Skin epidermis (tissue), 12 donors: ENCODE results near the gene ARHGAP30.
"Not testable (repeated sequence)": the region's sequence is repeated elsewhere in the genome, so short reads cannot be mapped to it uniquely, and the experiment has no call there.

Source experiments
- H3K27ac ChIP-seq, 21 experiments: fragments of 200-600 bp; sonication (generic) in 11 of 21; one replicate each; pipeline ENCODE4 v1.5.0; 2020; ENCODE audit warnings: mild to moderate bottlenecking in 3 of 21, inconsistent platforms in 2 of 21, moderate library complexity in 2 of 21
- H3K4me3 ChIP-seq, 7 experiments: fragments of 200-600 bp; sonication (generic) in 2 of 7; one replicate each; pipeline ENCODE4 v1.5.0; 2020; ENCODE audit warnings: inconsistent platforms in 2 of 7, mild to moderate bottlenecking in 2 of 7, moderate library complexity in 1 of 7

Gene ARHGAP30

DNA sequence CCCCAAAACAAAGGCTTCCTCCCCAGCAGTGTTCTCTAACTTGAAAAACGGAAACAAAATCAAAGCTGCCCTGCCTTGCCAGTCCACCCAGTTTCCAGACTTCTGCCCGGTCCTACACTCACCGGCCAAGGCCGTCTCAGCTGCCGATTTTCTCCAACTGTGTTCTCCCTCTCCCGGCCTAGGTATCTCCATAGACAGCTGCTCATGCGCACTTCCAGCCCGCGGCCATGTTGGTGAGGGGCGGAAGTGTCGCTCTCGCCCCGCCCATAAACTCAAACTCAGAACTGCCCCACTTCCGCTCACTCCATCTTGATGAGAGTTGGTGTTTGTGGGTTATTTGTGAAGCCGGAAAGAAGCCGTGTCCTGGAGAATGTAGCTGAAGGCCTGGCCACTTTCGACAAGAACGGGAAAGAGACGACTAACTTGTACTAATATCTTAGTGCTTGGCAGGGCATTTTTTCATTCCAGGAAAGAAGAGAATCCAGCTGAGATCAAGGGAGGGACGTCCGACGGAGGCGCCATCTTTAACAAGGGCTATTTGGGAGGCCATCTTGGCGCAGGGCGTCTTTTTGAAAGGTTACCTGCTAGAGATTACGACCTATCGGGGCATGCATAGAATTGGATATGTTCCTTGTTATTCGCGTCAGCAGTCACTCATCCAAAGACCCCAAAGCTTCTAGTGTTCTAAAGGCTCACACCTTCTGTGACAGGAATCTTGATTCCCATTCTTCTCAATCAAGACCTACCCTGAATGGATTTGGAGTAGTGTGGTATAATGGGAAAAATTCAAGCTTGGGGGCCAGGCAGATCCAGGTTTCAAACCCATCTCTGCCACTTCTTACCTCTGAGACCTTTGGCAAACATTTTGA lies 23.7 kb downstream of the ARHGAP30 start, which contains the start of gene USF1:
TSS of gene USF1 (minus strand) at position 242 of the 869 bp plus-strand sequence. CDS start 2,702 bp downstream, outside the sequence.
- peak within 1 kb of the TSS; percentile 60 to 99 (median 95) for H3K27ac ChIP-seq

GRCh38 chr1:161044908-161045735 lies 24.6 kb downstream of the ARHGAP30 start:
- Histone ChIP-seq H3K4me3 (peak overlapping the region; percentile 62 to 97 (median 80)), H3K27ac (peak overlapping the region; percentile 60 to 99 (median 95))

More for the DNA sequence above, 23.7 kb downstream of the ARHGAP30 start, which contains the start of gene USF1:
- peak within 1 kb of the TSS; percentile 62 to 97 (median 80) for H3K4me3 ChIP-seq

- peak overlapping the region in 20 of 21 experiments; percentile 84 to 99 (median 95) for H3K27ac ChIP-seq
- peak overlapping the region; percentile 62 to 97 (median 80) for H3K4me3 ChIP-seq
These were observed 25.2 kb downstream of the ARHGAP30 start for GRCh38 chr1:161044535-161044907.

- peak overlapping the region in 8 of 21 experiments; percentile 25 to 91 (median 84) for H3K27ac ChIP-seq
These were observed 30.1 kb downstream of the ARHGAP30 start for GRCh38 chr1:161039546-161039945.

GRCh38 chr1:161039154-161039545 lies 30.5 kb downstream of the ARHGAP30 start:
- H3K4me3 ChIP-seq: peak overlapping the region; percentile 44 to 71 (median 64)
- peak overlapping the region in 13 of 21 experiments; percentile 25 to 91 (median 82) for H3K27ac ChIP-seq

More at GRCh38 chr1:161039546-161039945, 30.1 kb downstream of the ARHGAP30 start:
- no peak overlapping the region for H3K4me3 ChIP-seq

GRCh38 chr1:161038523-161039153 lies 31.1 kb downstream of the ARHGAP30 start, which contains the start of gene TSTD1:
Gene TSTD1, minus strand, starts transcription at chr1:161038964. Its CDS starts 75 bp downstream, at chr1:161038889.
- H3K27ac ChIP-seq: peak within 1 kb of the TSS; percentile 36 to 91 (median 78)
- H3K4me3 ChIP-seq: peak within 1 kb of the TSS; percentile 44 to 71 (median 64)

GRCh38 chr1:161037661-161038522 lies 31.8 kb downstream of the ARHGAP30 start:
- Histone ChIP-seq H3K4me3 (peak overlapping the region; percentile 44 to 71 (median 64)), H3K27ac (peak overlapping the region; percentile 36 to 91 (median 78))

DNA sequence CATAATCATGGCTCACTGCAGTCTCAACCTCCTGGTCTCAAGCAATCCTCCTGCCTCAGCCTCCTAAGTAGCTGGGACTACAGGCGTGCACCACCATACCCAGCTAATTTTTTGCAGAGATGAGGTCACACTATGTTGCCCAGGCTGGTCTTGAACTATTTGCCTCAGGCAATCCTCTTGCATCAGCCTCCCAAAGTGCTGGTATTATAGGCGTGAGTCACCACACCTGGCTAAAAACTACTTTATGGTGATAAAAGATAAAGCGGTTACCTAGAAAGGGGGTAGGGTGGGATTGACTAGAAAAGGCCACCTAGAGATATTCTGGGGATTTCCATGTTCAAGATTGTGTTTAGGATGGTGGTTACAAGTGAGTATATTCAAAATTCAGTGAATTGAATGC lies 35.9 kb downstream of the ARHGAP30 start:
- H3K4me3 ChIP-seq: no peak overlapping the region
- H3K27ac ChIP-seq: no peak overlapping the region

DNA sequence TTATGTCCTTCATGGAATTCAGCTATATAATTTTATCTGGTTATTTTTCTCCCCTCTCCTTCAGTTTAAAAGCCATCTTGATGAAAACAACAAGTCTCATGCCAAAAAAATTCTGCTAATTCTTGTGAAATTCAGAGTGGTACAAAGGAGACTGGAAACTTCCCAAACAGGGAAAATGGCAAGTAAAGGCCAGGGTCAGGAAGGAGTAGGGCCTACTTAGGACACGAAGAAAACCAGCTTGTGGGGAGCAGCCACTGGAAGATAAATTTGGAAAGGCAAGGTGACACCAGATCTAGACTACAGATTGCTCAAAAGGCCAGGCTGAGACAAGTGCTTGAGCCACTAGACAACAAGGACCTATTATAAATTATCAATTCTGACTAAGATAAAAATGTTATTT lies 37.3 kb downstream of the ARHGAP30 start:
- Histone ChIP-seq H3K27ac (peak overlapping the region in 1 of 21 experiments; percentile 21), H3K4me3 (no peak overlapping the region)

- H3K27ac ChIP-seq: no peak overlapping the region
- H3K4me3 ChIP-seq: no peak overlapping the region
These were observed 37.8 kb downstream of the ARHGAP30 start for GRCh38 chr1:161031874-161032273.

DNA sequence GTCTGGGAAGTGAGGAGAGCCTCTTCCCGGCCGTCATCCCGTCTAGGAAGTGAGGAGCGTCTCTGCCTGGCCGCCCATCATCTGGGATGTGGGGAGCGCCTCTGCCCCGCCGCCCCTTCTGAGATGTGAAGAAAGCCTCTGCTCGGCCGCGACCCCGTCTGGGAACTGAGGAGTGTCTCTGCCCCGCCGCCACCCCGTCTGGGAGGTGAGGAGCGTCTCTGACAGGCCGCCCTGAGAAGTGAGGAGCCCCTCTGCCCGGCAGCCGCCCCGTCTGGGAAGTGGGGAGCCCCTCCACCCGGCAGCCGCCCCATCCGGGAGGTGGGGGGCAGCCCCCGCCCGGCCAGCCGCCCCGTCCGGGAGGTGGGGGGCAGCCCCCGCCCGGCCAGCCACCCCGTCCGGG lies 40.2 kb downstream of the ARHGAP30 start:
- not testable (repeated sequence) for H3K27ac ChIP-seq, H3K4me3 ChIP-seq

DNA sequence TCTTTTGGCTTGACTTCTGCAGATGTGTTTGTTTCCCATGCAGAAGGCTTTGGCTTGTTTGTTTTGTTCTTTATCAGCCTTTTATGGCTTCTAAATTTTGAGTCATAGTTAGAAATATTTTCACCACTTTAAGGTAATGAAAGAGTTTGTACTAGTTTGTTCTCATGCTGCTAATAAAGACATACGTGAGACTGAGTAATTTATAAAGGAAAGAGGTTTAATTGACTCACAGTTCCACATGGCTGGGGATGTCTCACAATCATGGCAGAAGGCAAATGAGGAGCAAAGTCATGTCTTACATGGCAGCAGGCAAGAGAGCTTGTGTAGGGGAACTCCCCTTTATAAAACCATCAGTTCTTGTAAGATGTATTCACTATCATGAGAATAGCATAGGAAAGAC lies 42.7 kb downstream of the ARHGAP30 start:
- H3K4me3 ChIP-seq, H3K27ac ChIP-seq: not testable (repeated sequence)

DNA sequence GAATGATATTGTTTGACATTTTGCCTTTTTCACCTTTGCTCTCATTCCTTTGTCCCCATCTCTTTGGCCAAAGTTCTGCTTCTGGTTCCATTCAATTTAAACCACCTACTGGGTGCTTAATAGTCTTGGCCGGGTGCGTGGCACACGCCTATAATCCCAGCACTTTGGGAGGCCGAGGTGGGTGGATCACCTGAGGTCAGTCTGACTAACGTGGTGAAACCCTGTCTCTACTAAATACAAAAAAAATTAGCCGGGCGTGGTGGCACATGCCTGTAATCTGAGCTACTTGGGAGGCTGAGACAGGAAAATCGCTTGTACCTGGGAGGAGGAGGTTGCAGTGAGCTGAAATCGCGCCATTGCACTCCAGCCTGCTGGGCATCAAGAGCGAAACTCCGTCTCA lies 47.3 kb downstream of the ARHGAP30 start:
- H3K27ac ChIP-seq: peak overlapping the region in 2 of 21 experiments; percentile 28 to 81

GRCh38 chr1:161021970-161022353 lies 47.7 kb downstream of the ARHGAP30 start:
- Histone ChIP-seq H3K27ac (peak overlapping the region in 14 of 21 experiments; percentile 28 to 94 (median 85)), H3K4me3 (peak overlapping the region in 3 of 7 experiments; percentile 46 to 81 (median 69))

More for the DNA sequence above, 47.3 kb downstream of the ARHGAP30 start:
- H3K4me3 ChIP-seq: not testable (repeated sequence)

DNA sequence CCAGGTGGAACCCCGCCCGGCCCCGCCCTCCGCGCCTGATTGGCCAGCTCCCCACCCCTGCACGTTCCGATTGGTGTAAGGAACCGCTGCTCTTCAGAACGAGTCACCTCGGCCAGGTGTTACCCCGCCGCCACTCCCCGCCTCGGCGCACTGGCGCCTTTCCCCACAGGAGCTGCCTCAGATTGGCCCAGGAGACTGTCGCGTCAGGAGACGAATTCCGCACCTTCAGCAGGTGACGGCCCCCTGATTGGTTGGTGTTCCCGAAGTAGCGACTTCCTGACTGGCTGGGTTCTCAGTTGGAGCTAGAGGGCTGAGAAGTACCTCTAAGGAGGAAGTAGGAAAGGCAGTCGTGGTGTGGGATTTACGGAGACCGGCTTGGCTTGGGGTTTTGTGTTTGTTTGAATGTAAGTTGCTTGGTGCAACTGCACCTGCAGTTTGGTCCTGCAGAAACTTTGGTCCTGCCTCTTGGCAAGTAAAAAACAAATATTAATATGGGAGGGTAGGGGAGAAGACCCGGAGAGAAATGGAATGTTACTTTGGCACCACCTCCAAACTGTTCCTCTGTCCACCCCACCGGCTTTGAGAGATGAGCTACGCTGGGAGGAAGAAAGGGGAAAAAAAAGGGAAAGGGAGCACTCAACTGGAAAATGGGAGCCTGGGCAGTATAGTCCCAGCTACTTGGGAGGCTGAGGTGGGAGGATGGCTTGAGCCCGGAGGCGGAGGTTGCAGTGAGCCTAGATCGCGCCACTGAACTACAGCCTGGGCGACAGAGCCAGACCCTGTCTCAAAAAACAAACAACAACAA lies 48.3 kb downstream of the ARHGAP30 start:
- Histone ChIP-seq H3K4me3 (peak overlapping the region; percentile 46 to 81 (median 69)), H3K27ac (peak overlapping the region; percentile 10 to 94 (median 85))

DNA sequence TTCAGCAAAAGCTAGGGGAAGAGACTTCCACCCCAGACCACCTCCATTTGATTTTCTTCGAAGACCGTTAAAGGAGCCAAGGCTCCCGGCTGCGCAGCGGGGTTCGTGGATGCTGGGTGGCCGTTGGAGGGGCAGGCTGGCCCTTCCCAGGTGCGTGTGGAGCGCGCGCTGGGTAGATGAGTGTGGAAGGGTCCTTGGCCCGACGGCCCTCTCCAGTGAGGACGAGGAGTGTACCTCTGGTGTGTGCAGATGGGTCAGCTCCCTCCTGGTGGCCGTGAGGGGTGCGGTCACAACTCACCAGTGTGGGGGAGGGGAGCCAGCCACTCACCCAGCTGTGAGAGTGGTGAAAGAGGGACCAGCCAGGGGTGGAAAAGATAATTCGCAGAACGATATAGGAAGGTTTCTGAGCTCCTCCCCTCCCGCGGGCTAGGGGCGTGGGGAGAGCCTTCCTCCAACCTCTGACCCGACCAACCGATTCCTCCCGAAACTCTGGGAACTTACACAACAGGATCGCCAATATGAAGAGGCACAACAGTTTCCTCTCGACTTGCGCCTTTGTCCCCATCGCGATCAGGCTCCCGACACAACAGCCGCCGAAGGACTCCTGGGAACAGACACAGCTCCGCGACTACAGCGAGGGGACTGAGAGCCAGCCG lies 49.1 kb downstream of the ARHGAP30 start, which contains the start of gene F11R:
TSS of gene F11R (minus strand) at position 644 of the 656 bp plus-strand sequence. CDS start at position 565, 79 bp downstream.
- Histone ChIP-seq H3K27ac (peak within 1 kb of the TSS; percentile 60 to 94 (median 85)), H3K4me3 (peak within 1 kb of the TSS; percentile 46 to 81 (median 69))
